GM12874 (cell line): Measurements from ENCODE around the gene CHRNE.
A peak's percentile ranks its signal among the peaks of the same experiment; 100 is the strongest.

Experiments
- TF ChIP-seq, protein P1 (sequence below): IDR thresholded peaks from 2 replicates; pipeline ENCODE4 v1.5.1; 2011; ENCODE audit warnings: low read depth, mild to moderate bottlenecking, control low read depth, low read length, moderate library complexity; ENCODE audit not compliant: insufficient read depth

The CHRNE gene

GRCh38 chr17:4886830-4887229 is 16.1 kb downstream of the CHRNE start:
- TF ChIP-seq, protein P1, sequence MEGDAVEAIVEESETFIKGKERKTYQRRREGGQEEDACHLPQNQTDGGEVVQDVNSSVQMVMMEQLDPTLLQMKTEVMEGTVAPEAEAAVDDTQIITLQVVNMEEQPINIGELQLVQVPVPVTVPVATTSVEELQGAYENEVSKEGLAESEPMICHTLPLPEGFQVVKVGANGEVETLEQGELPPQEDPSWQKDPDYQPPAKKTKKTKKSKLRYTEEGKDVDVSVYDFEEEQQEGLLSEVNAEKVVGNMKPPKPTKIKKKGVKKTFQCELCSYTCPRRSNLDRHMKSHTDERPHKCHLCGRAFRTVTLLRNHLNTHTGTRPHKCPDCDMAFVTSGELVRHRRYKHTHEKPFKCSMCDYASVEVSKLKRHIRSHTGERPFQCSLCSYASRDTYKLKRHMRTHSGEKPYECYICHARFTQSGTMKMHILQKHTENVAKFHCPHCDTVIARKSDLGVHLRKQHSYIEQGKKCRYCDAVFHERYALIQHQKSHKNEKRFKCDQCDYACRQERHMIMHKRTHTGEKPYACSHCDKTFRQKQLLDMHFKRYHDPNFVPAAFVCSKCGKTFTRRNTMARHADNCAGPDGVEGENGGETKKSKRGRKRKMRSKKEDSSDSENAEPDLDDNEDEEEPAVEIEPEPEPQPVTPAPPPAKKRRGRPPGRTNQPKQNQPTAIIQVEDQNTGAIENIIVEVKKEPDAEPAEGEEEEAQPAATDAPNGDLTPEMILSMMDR, result no peak

DNA sequence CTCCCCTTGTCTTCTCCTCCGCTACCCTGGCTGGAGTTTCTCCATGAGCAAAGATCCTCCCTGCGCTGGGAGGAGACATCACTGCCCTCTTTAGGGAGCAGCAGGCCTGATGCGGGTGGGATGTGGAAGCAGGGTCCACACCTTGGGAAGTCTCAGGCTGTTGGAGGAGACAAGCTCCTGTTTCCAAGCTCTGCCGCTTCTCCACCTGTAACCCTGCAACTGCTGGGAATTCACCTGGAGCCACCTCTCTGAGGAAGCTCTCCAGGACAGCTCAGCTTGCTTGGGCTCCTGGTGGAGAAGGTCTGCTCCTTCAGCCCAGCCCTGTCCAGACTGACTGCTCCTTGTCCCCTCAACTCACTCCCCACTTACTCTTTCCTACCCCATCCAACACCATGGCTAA is 18.4 kb downstream of the CHRNE start:
- TF ChIP-seq, protein P1, result no peak

- TF ChIP-seq, protein P1, result peak; percentile 84
These were observed 20.9 kb downstream of the CHRNE start for GRCh38 chr17:4881761-4882555.

DNA sequence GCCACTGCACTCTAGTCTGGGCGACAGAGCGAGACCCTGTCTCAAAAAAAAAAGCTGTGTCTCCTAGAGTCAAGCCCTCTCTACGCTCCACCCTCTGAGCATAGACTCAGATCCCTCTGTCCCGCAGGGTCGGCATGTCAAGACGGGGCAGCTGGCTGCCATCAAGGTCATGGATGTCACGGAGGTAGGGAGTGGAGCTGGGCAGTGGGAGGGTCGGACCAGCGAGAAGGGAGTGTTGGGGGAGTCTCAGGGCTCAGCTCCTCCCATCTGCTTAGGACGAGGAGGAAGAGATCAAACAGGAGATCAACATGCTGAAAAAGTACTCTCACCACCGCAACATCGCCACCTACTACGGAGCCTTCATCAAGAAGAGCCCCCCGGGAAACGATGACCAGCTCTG is 22.0 kb downstream of the CHRNE start:
- TF ChIP-seq, protein P1, result no peak

DNA sequence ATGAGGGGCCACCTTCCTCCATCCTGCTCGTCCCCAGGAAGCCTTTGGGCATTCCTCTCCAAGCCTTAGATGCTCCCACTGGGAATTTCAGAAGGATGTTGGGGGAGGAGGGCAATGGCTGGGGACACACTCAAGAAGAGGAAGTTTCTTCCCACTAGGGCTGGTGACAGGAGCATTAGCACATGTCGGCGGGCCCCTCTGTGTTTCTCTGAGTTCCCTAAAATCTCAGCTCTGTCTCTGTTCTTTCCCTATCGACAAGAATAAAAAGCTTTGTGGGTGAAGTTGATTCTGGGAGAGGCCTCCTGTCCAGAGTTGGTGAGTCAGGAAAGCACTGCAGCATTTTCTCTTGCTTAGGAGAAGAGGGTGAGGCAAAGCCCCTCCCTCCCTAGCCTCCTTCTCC is 23.3 kb downstream of the CHRNE start:
- TF ChIP-seq, protein P1, result no peak

DNA sequence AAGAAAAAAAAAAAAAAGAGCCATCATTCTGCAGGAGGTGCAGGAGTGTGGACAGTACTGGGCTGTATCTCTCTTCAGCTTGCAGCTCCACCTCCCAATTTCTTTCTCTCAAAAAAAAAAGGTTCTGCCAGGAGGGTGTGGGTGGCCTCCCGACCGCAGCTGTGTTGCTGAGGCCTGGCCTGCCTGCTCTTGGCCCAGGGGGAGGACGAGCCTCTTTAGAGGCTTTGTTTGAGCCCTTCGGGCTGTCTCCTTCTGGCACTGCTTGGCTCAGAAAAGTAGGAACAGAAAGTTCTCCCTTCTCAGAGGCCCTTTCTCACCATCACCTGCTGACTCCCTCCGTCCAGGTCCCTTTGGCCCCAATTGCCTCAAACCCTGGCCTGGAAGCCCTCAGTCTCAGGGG is 25.8 kb downstream of the CHRNE start:
- TF ChIP-seq, protein P1, result no peak

- TF ChIP-seq, protein P1, result no peak
These were observed 30.1 kb downstream of the CHRNE start for GRCh38 chr17:4872786-4873185.
